ENCODE measurements around the gene UTP25.

The UTP25 gene

GRCh38 chr1:209882942-209883340, 55.2 kb downstream of the UTP25 start:
- Histone ChIP-seq H3K36me3 (ENCODE audit: control insufficient read depth, low read length) (no peaks in the 10 kb centered on the region), H3F3A (ENCODE audit: control insufficient read depth, insufficient read depth) (no peaks in the 10 kb centered on the region), H3K79me2 (ENCODE audit: control insufficient read depth, low read length) (no peaks in the 10 kb centered on the region), H3K9me3 (ENCODE audit: control insufficient read depth, insufficient read depth, low read length) (no peaks in the 10 kb centered on the region), H4K20me1 (ENCODE audit: control insufficient read depth, insufficient read depth, low read depth, low read length) (no peaks in the 10 kb centered on the region), H3K27ac (ENCODE audit: low read depth, low read length) (no peak overlapping the region), H3K4me3 (ENCODE audit: low read length) (no peak overlapping the region), H3K4me1 (ENCODE audit: control insufficient read depth, low read length) (no peaks in the 10 kb centered on the region), H3K9me2 (replicated peaks; ENCODE audit: control insufficient read depth, low read length) (no peaks in the 10 kb centered on the region), H3K27me3 (ENCODE audit: control insufficient read depth, low read length) (no peaks in the 10 kb centered on the region), H3K4me2 (ENCODE audit: low read length) (no peak overlapping the region)
- TF ChIP-seq EZH2phosphoT487 (IDR thresholded peaks at IDR 0.05; ENCODE audit: borderline replicate concordance, low read length) (no peak), CTCF (IDR thresholded peaks at IDR 0.05; ENCODE audit: low read depth, low read length, poor library complexity, severe bottlenecking) (no peak)

- Histone ChIP-seq H3K4me3 (ENCODE audit: low read length) (no peak overlapping the region), H3K36me3 (ENCODE audit: control insufficient read depth, low read length) (no peaks in the 10 kb centered on the region), H3K27ac (ENCODE audit: low read depth, low read length) (no peak overlapping the region), H3K4me2 (ENCODE audit: low read length) (no peak overlapping the region), H3K27me3 (ENCODE audit: control insufficient read depth, low read length) (no peaks in the 10 kb centered on the region), H3F3A (ENCODE audit: control insufficient read depth, insufficient read depth) (no peaks in the 10 kb centered on the region), H3K9me3 (ENCODE audit: control insufficient read depth, insufficient read depth, low read length) (no peaks in the 10 kb centered on the region), H4K20me1 (ENCODE audit: control insufficient read depth, insufficient read depth, low read depth, low read length) (no peaks in the 10 kb centered on the region), H3K4me1 (ENCODE audit: control insufficient read depth, low read length) (no peaks in the 10 kb centered on the region), H3K79me2 (ENCODE audit: control insufficient read depth, low read length) (no peaks in the 10 kb centered on the region), H3K9me2 (replicated peaks; ENCODE audit: control insufficient read depth, low read length) (no peaks in the 10 kb centered on the region)
- no peak for TF ChIP-seq EZH2phosphoT487 (IDR thresholded peaks at IDR 0.05; ENCODE audit: borderline replicate concordance, low read length)
- TF ChIP-seq CTCF (IDR thresholded peaks at IDR 0.05; ENCODE audit: low read depth, low read length, poor library complexity, severe bottlenecking): no peak
Observed at GRCh38 chr1:209883341-209883971, 55.7 kb downstream of the UTP25 start.

DNA sequence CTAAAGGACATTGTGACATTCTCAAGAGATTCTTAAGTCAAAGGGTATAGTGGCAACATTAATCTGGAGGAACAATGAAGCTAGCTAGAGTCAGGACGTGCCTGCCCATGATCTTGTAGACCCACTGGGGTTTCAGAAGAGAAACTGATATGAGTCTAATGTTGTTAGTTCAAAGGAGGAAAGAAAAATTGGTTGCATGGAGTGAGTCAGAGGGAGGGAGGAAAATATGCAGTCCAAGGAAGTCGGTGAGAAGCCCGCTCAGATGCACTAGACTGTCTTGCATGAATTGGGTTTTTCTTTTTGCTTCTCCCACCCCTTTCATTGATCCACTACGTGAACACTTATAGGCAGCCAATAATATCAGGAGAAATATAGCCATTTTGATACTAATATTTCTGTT, 56.5 kb downstream of the UTP25 start:
- no peaks in the 10 kb centered on the region for H3K9me3 ChIP-seq (ENCODE audit: control insufficient read depth, insufficient read depth, low read length)
- no peaks in the 10 kb centered on the region for H3K79me2 ChIP-seq (ENCODE audit: control insufficient read depth, low read length)
- no peak overlapping the region for H3K27ac ChIP-seq (ENCODE audit: low read depth, low read length)
- no peaks in the 10 kb centered on the region for H3F3A ChIP-seq (ENCODE audit: control insufficient read depth, insufficient read depth)
- no peak for TF ChIP-seq CTCF (IDR thresholded peaks at IDR 0.05; ENCODE audit: low read depth, low read length, poor library complexity, severe bottlenecking)
- no peak for TF ChIP-seq EZH2phosphoT487 (IDR thresholded peaks at IDR 0.05; ENCODE audit: borderline replicate concordance, low read length)
- no peaks in the 10 kb centered on the region for H3K9me2 ChIP-seq (replicated peaks; ENCODE audit: control insufficient read depth, low read length)
- no peaks in the 10 kb centered on the region for H3K4me1 ChIP-seq (ENCODE audit: control insufficient read depth, low read length)
- H3K36me3 ChIP-seq (ENCODE audit: control insufficient read depth, low read length): no peaks in the 10 kb centered on the region
- no peak overlapping the region for H3K4me3 ChIP-seq (ENCODE audit: low read length)
- no peaks in the 10 kb centered on the region for H4K20me1 ChIP-seq (ENCODE audit: control insufficient read depth, insufficient read depth, low read depth, low read length)
- H3K4me2 ChIP-seq (ENCODE audit: low read length): no peak overlapping the region
- H3K27me3 ChIP-seq (ENCODE audit: control insufficient read depth, low read length): no peaks in the 10 kb centered on the region
